Glomerular visceral epithelial cell (primary cell): ENCODE results near the gene OR5A2.
"Not testable (repeated sequence)": the region's sequence is repeated elsewhere in the genome, so short reads cannot be mapped to it uniquely, and the experiment has no call there.

Source experiments
- DNase-seq: peaks from one replicate; pipeline ENCODE4 v3.0.0-alpha.2; 2016; ENCODE audit errors: extremely low spot score

The OR5A2 gene

GRCh38 chr11:59380263-59381059 is 45.8 kb downstream of the OR5A2 start:
- DNase-seq = no peak

GRCh38 chr11:59372324-59372723 is 53.9 kb downstream of the OR5A2 start:
- not testable (repeated sequence) for DNase-seq

GRCh38 chr11:59368238-59369022 is 57.8 kb downstream of the OR5A2 start:
- DNase-seq = no peak
